Activated CD8-positive, alpha-beta memory T cell treated with anti-CD3 and anti-CD28 coated beads, Interleukin-2, amount 50 U/mL, for 1 hour (primary cell): ENCODE data around the gene ATXN2.
"Not testable (repeated sequence)": the region's sequence is repeated elsewhere in the genome, so short reads cannot be mapped to it uniquely, and the experiment has no call there.

Experiments used
- DNase-seq: peaks from one replicate; pipeline ENCODE4 v3.0.0-alpha.2; 2020; ENCODE audit errors: extremely low read depth

The ATXN2 gene

GRCh38 chr12:111600986-111601385, 1.9 kb upstream of the ATXN2 start:
- DNase-seq, result not testable (repeated sequence)

GRCh38 chr12:111600205-111600642, 1.1 kb upstream of the ATXN2 start:
- DNase-seq, result no peak

GRCh38 chr12:111599453-111600204, 514 bp upstream of the ATXN2 start:
- DNase-seq, result peak; percentile 57

GRCh38 chr12:111597831-111598636, 1.1 kb downstream of the ATXN2 start:
- no peak for DNase-seq

- no peak for DNase-seq
These were observed 1.9 kb downstream of the ATXN2 start for GRCh38 chr12:111596985-111597830.

GRCh38 chr12:111595341-111595835, 3.7 kb downstream of the ATXN2 start:
- DNase-seq, result not testable (repeated sequence)

- DNase-seq, result not testable (repeated sequence)
These were observed 7.6 kb downstream of the ATXN2 start for GRCh38 chr12:111591399-111592010.

- DNase-seq, result no peak
These were observed 8.6 kb downstream of the ATXN2 start for GRCh38 chr12:111590552-111590951.

GRCh38 chr12:111589601-111590000, 9.5 kb downstream of the ATXN2 start:
- no peak for DNase-seq

GRCh38 chr12:111588010-111588409, 11.1 kb downstream of the ATXN2 start:
- no peak for DNase-seq

GRCh38 chr12:111586986-111587385, 12.1 kb downstream of the ATXN2 start:
- DNase-seq, result no peak

GRCh38 chr12:111585690-111586089, 13.4 kb downstream of the ATXN2 start:
- DNase-seq, result no peak

- DNase-seq, result no peak
These were observed 14.2 kb downstream of the ATXN2 start for GRCh38 chr12:111584959-111585358.

GRCh38 chr12:111583506-111583905, 15.6 kb downstream of the ATXN2 start:
- not testable (repeated sequence) for DNase-seq

GRCh38 chr12:111582133-111582747, 16.9 kb downstream of the ATXN2 start:
- DNase-seq, result no peak

- DNase-seq, result no peak
These were observed 17.5 kb downstream of the ATXN2 start for GRCh38 chr12:111581434-111582132.

GRCh38 chr12:111580737-111581136, 18.4 kb downstream of the ATXN2 start:
- DNase-seq, result no peak

- no peak for DNase-seq
These were observed 19.0 kb downstream of the ATXN2 start for GRCh38 chr12:111580119-111580425.

- DNase-seq, result no peak
These were observed 20.2 kb downstream of the ATXN2 start for GRCh38 chr12:111578971-111579340.

- DNase-seq, result no peak
These were observed 20.7 kb downstream of the ATXN2 start for GRCh38 chr12:111578276-111578970.
